ENCODE results near the gene MMS19.

Gene MMS19

GRCh38 chr10:97522937-97523336 is 24.7 kb upstream of the MMS19 start:
- no peak for DNase-seq

- DNase-seq = no peak
Measured at GRCh38 chr10:97522071-97522470, 23.8 kb upstream of the MMS19 start.

- no peak for DNase-seq
Measured at GRCh38 chr10:97520978-97521761, 22.9 kb upstream of the MMS19 start.

- DNase-seq = no peak
Measured at GRCh38 chr10:97520520-97520919, 22.3 kb upstream of the MMS19 start.

GRCh38 chr10:97519342-97519741 is 21.1 kb upstream of the MMS19 start:
- DNase-seq = no peak

- DNase-seq = no peak
Measured at GRCh38 chr10:97518301-97519043, 20.2 kb upstream of the MMS19 start.

- no peak for DNase-seq
Measured at GRCh38 chr10:97517778-97518300, 19.6 kb upstream of the MMS19 start.

GRCh38 chr10:97517096-97517750 is 19.0 kb upstream of the MMS19 start:
- no peak for DNase-seq

- no peak for DNase-seq
Measured at GRCh38 chr10:97515271-97515978, 17.2 kb upstream of the MMS19 start.

- no peak for DNase-seq
Measured at GRCh38 chr10:97514344-97514743, 16.1 kb upstream of the MMS19 start.

- DNase-seq = no peak
Measured at GRCh38 chr10:97512993-97513392, 14.8 kb upstream of the MMS19 start.

- no peak for DNase-seq
Measured at GRCh38 chr10:97511711-97512440, 13.7 kb upstream of the MMS19 start.

GRCh38 chr10:97510686-97511085 is 12.5 kb upstream of the MMS19 start:
- no peak for DNase-seq

GRCh38 chr10:97509120-97509680 is 11.0 kb upstream of the MMS19 start:
- no peak for DNase-seq

- no peak for DNase-seq
Measured at GRCh38 chr10:97508342-97508741, 10.1 kb upstream of the MMS19 start.

GRCh38 chr10:97506199-97506991 is 8.2 kb upstream of the MMS19 start:
- DNase-seq = no peak

GRCh38 chr10:97505152-97505551 is 6.9 kb upstream of the MMS19 start:
- DNase-seq = no peak

GRCh38 chr10:97503406-97503805 is 5.2 kb upstream of the MMS19 start:
- DNase-seq = no peak

GRCh38 chr10:97502916-97503315 is 4.7 kb upstream of the MMS19 start:
- no peak for DNase-seq

GRCh38 chr10:97500297-97500575 is 2.0 kb upstream of the MMS19 start:
- no peak for DNase-seq

- no peak for DNase-seq
Measured at GRCh38 chr10:97499561-97500296, 1.5 kb upstream of the MMS19 start.
